B cell (primary cell): ENCODE data around the gene PREB.

ENCODE experiments used
- CTCF ChIP-seq: fragments of 200-600 bp; IDR thresholded peaks from one replicate; pipeline ENCODE4 v1.8.0; 2022; ENCODE audit warnings: antibody characterized with exemption, mild to moderate bottlenecking
- EZH2 ChIP-seq: IDR thresholded peaks from 2 replicates; pipeline ENCODE4 v1.6.1; 2012; ENCODE audit warnings: borderline replicate concordance, low read depth, mild to moderate bottlenecking, moderate library complexity, low read length; ENCODE audit not compliant: insufficient read depth, poor library complexity, severe bottlenecking

DNA sequence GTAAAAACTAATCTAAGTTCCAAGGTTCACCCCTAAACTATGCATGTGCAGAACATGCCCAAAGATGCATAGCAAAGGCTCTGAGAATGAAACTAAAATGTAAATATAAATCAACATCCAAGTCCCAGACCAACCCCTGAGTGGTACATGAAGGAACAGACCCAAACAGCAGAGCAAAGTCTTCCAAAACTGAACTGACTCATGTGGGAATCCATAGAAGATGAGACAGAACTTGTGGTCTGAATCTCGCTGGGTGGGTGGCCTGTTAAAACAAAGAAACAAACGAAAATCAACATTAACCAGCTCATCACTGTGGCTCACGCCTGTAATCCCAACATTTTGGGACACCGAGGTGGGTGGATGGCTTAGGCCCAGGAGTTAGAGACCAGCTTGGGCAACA, 47.9 kb upstream of the PREB start:
- TF ChIP-seq CTCF (no peak), EZH2 (no peak)
